Activated T-cell treated with anti-CD3 and anti-CD28 coated beads, Interleukin-2, amount 50 U/mL, for 1 hour (primary cell): Measurements from ENCODE around the gene PARS2.
A peak's percentile ranks its signal among the peaks of the same experiment; 100 is the strongest.

Experiments used
- DNase-seq: peaks from one replicate; pipeline ENCODE4 v3.0.0-alpha.2; 2020

The PARS2 gene

GRCh38 chr1:54716299-54717047 is 47.9 kb downstream of the PARS2 start:
- DNase-seq = no peak

- DNase-seq = peak; percentile 90
These were observed 48.6 kb downstream of the PARS2 start, which contains the start of gene TTC4 for GRCh38 chr1:54715493-54716298. Gene TTC4 (plus strand): TSS chr1:54715861. CDS start chr1:54715909, 48 bp downstream.

GRCh38 chr1:54714881-54715492 is 49.3 kb downstream of the PARS2 start:
- no peak for DNase-seq

GRCh38 chr1:54711536-54711935 is 52.8 kb downstream of the PARS2 start:
- DNase-seq = no peak

- DNase-seq = no peak
These were observed 53.5 kb downstream of the PARS2 start for GRCh38 chr1:54710841-54711240.

- DNase-seq = no peak
These were observed 53.9 kb downstream of the PARS2 start for GRCh38 chr1:54710434-54710833.

- no peak for DNase-seq
These were observed 54.6 kb downstream of the PARS2 start for GRCh38 chr1:54709547-54710292.

GRCh38 chr1:54708385-54708784 is 55.9 kb downstream of the PARS2 start:
- DNase-seq = no peak
